NB4 (cell line): ENCODE measurements around the gene MLXIP.

ENCODE experiments used
- CTCF ChIP-seq: IDR thresholded peaks from one replicate; pipeline ENCODE4 v1.5.1; 2012; ENCODE audit warnings: low read depth, low read length
- MYC ChIP-seq: IDR thresholded peaks from 2 replicates; pipeline ENCODE4 v1.6.1; 2011; ENCODE audit warnings: low read depth, low read length
- POLR2A ChIP-seq: IDR thresholded peaks from 2 replicates; pipeline ENCODE4 v1.6.1; 2011; ENCODE audit warnings: mild to moderate bottlenecking; ENCODE audit not compliant: insufficient read length; ENCODE audit errors: extremely low read depth

GRCh38 chr12:122172262-122172939 lies 93.8 kb downstream of the MLXIP start:
- TF ChIP-seq CTCF (no peak), POLR2A (no peak), MYC (no peak)
